ENCODE measurements around the gene GDA. TPM values are rescaled to one million over a fixed set of nuclear protein-coding genes. Genes with fewer than 3 reads are reported as not detected.

Gene GDA
- total and polyA plus RNA-seq, 2 of the 8 experiments (the other 6 are each of a cell fraction or from before 2014, with no cell fraction given): 0.35 to 3.0 TPM

GRCh38 chr9:72205513-72205912, 56.3 kb downstream of the GDA start:
- Histone ChIP-seq H2BK5ac (ENCODE audit: low read depth, low read length) (no peak overlapping the region), H3K14ac (ENCODE audit: insufficient read length) (no peak overlapping the region), H3K4ac (replicated peaks; ENCODE audit: insufficient read length, low read depth, low read length) (no peak overlapping the region), H4K5ac (ENCODE audit: insufficient read length, low read depth, low read length) (no peak overlapping the region), H3K36me3 (ENCODE audit: control insufficient read depth in 2 of 4, insufficient read depth in 4 of 4, low read length in 3 of 4) (no peaks in the 10 kb centered on the region), H2AFZ (ENCODE audit: low read length) (peak overlapping the region; percentile 18; the same call in 1 of the 2 replicates), H3K27ac (ENCODE audit: low read depth, low read length) (no peak overlapping the region), H4K91ac (replicated peaks; ENCODE audit: insufficient read length, low read length) (no peak overlapping the region), H3K56ac (replicated peaks; ENCODE audit: insufficient read length, low read depth, low read length) (no peak overlapping the region), H3K18ac (ENCODE audit: extremely low read depth, low read length) (no peak overlapping the region), H3K79me1 (ENCODE audit: low read depth, low read length) (no peaks in the 10 kb centered on the region), H3K4me2 (ENCODE audit: insufficient read depth in 1 of 2, low read depth in 2 of 2, low read length in 2 of 2) (no peak overlapping the region), H3K23ac (ENCODE audit: insufficient read length) (no peak overlapping the region), H2BK20ac (ENCODE audit: low read length) (no peak overlapping the region), H3K27me3 (replicated peaks in 1 of 4; ENCODE audit: control insufficient read depth in 3 of 4, extremely low read depth in 1 of 4, insufficient read depth in 3 of 4, low read length in 3 of 4) (no peaks in the 10 kb centered on the region), H4K20me1 (replicated peaks in 1 of 2; ENCODE audit: control insufficient read depth in 1 of 2, insufficient read depth in 2 of 2, low read length in 2 of 2) (no peaks in the 10 kb centered on the region), H3K79me2 (ENCODE audit: control insufficient read depth in 1 of 2, insufficient read depth in 2 of 2, low read length in 2 of 2) (no peaks in the 10 kb centered on the region), H3K4me1 (replicated peaks in 1 of 4; ENCODE audit: control insufficient read depth in 3 of 4, insufficient read depth in 4 of 4, low read length in 3 of 4) (no peaks in the 10 kb centered on the region), H3K23me2 (ENCODE audit: low read depth, low read length) (no peaks in the 10 kb centered on the region), H2BK15ac (ENCODE audit: low read length) (no peak overlapping the region), H4K8ac (ENCODE audit: extremely low read depth, insufficient read depth, low read length) (no peak overlapping the region), H2BK12ac (ENCODE audit: low read depth, low read length) (no peak overlapping the region), H3K9me3 (ENCODE audit: insufficient read depth in 2 of 2, low read depth in 1 of 2, low read length in 1 of 2) (no peaks in the 10 kb centered on the region), H2BK120ac (replicated peaks; ENCODE audit: low read depth, low read length) (no peak overlapping the region), H3K9ac (replicated peaks in 1 of 4; ENCODE audit: extremely low read depth in 1 of 4, low read depth in 3 of 4, low read length in 3 of 4) (no peak overlapping the region), H3K4me3 (ENCODE audit: extremely low read depth in 1 of 4, insufficient read depth in 2 of 4, low read depth in 3 of 4, low read length in 4 of 4) (no peak overlapping the region), H2AK5ac (ENCODE audit: low read depth, low read length) (no peak overlapping the region)
- DNase-seq (ENCODE audit: low read depth in 1 of 2, low spot score in 2 of 2): no peak
- TF ChIP-seq TAF7 (optimal IDR thresholded peaks at IDR 0.05; ENCODE audit: borderline replicate concordance, low read depth, low read length) (no peak), TBP (IDR thresholded peaks at IDR 0.05; ENCODE audit: low read depth, low read length) (no peak), EZH2 (IDR thresholded peaks at IDR 0.05; ENCODE audit: low read depth, low read length, severe bottlenecking) (no peak), CREB1 (IDR thresholded peaks at IDR 0.05) (no peak)
- ChIA-PET CTCF (ENCODE audit: partially characterized antibody) (interaction anchor here (0.7 to 4.4 kb wide), 11 partner anchors 9 to 617 kb away, joined by 3 to 23 read pairs (median 5); no protein-coding TSS in a partner anchor), POLR2A (ENCODE audit: partially characterized antibody) (no interaction called here)
- FAIRE-seq: no peak
